Upper lobe of left lung (tissue), 6 donors: Measurements from ENCODE around the gene TBX4. TPM values are rescaled to one million over a fixed set of nuclear protein-coding genes. Genes with fewer than 3 reads are reported as not detected.

Source experiments
- ATAC-seq, 2 donors: fragments of 200-7000 bp; cut with Tn5 transposase; one replicate each; pipeline ENCODE4 v1.9.1; 2022; ENCODE audit warnings: mild to moderate bottlenecking in 2 of 2, moderate library complexity in 2 of 2; ENCODE audit not compliant: low FRiP score in 2 of 2
- DNase-seq, 2 donors: peaks; one replicate each; pipeline ENCODE4 v3.0.0-alpha.2; 2019 to 2020
- H3K27ac ChIP-seq, 4 donors: fragments of 200-600 bp; sonication (generic); one replicate each; pipeline ENCODE4 v1.5.1; 2016 to 2019
- H3K27me3 ChIP-seq, 4 donors: fragments of 200-600 bp; sonication (generic); one replicate each; pipeline ENCODE4 v1.5.1; 2017 to 2019
- H3K36me3 ChIP-seq, 4 donors: fragments of 200-600 bp; sonication (generic); one replicate each; pipeline ENCODE4 v1.5.1; 2016 to 2019
- H3K4me1 ChIP-seq, 4 donors: fragments of 200-600 bp; sonication (generic); one replicate each; pipeline ENCODE4 v1.5.1; 2018 to 2019
- H3K4me3 ChIP-seq, 4 donors: fragments of 200-600 bp; sonication (generic); one replicate each; pipeline ENCODE4 v1.5.1; 2017 to 2019; ENCODE audit warnings: mild to moderate bottlenecking in 2 of 4, moderate library complexity in 1 of 4
- H3K9me3 ChIP-seq, 4 donors: fragments of 200-600 bp; sonication (generic); one replicate each; pipeline ENCODE4 v1.5.1; 2018 to 2019
- CTCF ChIP-seq, 6 experiments: fragments of 450-650 bp in 4 of 6; fragments of 200-600 bp in 2 of 6; sonication (generic) in 2 of 6; IDR thresholded peaks; one replicate each; pipeline ENCODE4 v1.5.1; 2016 to 2019; ENCODE audit warnings: antibody characterized with exemption in 6 of 6
- EP300 ChIP-seq, 4 donors: sonication (generic); formaldehyde crosslinking; IDR thresholded peaks; one replicate each; pipeline ENCODE4 v1.5.1; 2017; ENCODE audit warnings: antibody characterized with exemption in 4 of 4, control low read depth in 2 of 4
- POLR2A ChIP-seq, 4 donors: fragments of 450-650 bp; IDR thresholded peaks; one replicate each; pipeline ENCODE4 v1.5.1; 2016 to 2017; ENCODE audit warnings: antibody characterized with exemption in 4 of 4, mild to moderate bottlenecking in 2 of 4
- POLR2AphosphoS5 ChIP-seq, 2 donors: sonication (generic); formaldehyde crosslinking; IDR thresholded peaks; one replicate each; pipeline ENCODE4 v1.5.1; 2017; ENCODE audit warnings: antibody characterized with exemption in 2 of 2
- WGBS, 2 donors: methylation state at CpG; one replicate each; pipeline ENCODE4 v1.1.5; 2017 to 2018; 5-methylcytosine and 5-hydroxymethylcytosine counted together
- total RNA-seq, 6 donors: library from RNA; depleted of rRNA in 4 of 6; stranded (reverse); fragments of >200 nt in 4 of 6; gene quantifications; one replicate each; pipeline versions ENCODE4 v1.1.0 to v1.2.1, GENCODE V29; 2016 to 2021
- donor health status: DM: no; HTN: no; CAD: no; lungs with moderate emphysema.
- donor health status: DM: no; HTN: yes; CAD: no; lungs with severe emphysema.

TBX4 gene
- total RNA-seq, 6 donors from 2014 or later = 10.2 to 69.1 (median 22.7) TPM

DNA sequence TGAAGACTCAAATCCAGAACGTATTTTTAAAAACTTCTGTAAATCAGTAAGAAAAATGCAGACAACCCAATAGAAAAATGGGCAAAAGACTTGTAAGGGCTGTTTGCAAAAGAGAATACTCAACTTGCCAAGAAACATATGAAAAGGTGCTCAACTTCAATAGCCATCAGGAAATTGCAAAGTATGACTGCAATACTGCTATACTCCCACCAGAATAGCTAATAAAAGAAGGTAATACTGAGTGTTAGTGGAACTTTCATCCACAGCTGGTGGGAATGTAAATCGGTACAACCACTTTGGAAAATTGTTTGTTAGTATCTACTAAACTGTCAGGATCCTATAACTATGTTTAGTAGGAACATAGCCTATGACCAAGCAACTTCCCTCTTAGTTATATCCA is 48.1 kb downstream of the TBX4 start:
- H3K4me3 ChIP-seq = no peak overlapping the region
- DNase-seq = no peak
- WGBS, 2 donors = 93 to 97% methylated on average over 2 of the region's 2 CpGs
- no peak overlapping the region for H3K27ac ChIP-seq
- H3K27me3 ChIP-seq = no peaks in the 10 kb centered on the region
- H3K4me1 ChIP-seq = no peaks in the 10 kb centered on the region
- TF ChIP-seq POLR2AphosphoS5 (IDR thresholded peaks at IDR 0.05) (no peak), EP300 (IDR thresholded peaks at IDR 0.05) (no peak), POLR2A (IDR thresholded peaks at IDR 0.05) (no peak), CTCF (IDR thresholded peaks at IDR 0.05) (no peak)
- no peak for ATAC-seq
- no peaks in the 10 kb centered on the region for H3K9me3 ChIP-seq
- H3K36me3 ChIP-seq = no peaks in the 10 kb centered on the region

DNA sequence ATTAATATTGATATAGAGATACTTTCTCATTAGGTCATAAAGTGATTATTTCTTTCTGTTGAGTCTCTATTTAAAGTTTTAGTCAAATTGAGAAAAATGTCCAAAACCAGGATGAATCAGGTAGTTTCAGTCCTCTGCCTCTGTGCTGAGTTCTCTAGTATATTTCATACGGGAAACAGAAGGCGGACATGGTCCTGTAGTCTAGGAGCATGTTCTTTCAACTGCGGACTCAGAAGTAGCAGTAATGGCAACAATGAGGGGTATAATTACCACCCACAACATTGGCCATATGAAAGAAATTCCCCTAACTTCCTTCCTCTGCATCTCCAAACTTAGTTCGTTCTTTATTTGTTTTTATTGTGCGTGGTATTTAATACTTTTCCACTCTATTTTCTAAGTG is 50.1 kb downstream of the TBX4 start:
- no peak for ATAC-seq
- DNase-seq = no peak
- TF ChIP-seq CTCF (IDR thresholded peaks at IDR 0.05) (no peak), POLR2AphosphoS5 (IDR thresholded peaks at IDR 0.05) (no peak), POLR2A (IDR thresholded peaks at IDR 0.05) (no peak), EP300 (IDR thresholded peaks at IDR 0.05) (no peak)
- Histone ChIP-seq H3K27me3 (no peaks in the 10 kb centered on the region), H3K27ac (no peak overlapping the region), H3K4me3 (no peak overlapping the region), H3K4me1 (no peaks in the 10 kb centered on the region), H3K9me3 (no peaks in the 10 kb centered on the region), H3K36me3 (no peaks in the 10 kb centered on the region)
- 86 to 94% methylated on average over 5 of the region's 5 CpGs for WGBS, 2 donors

DNA sequence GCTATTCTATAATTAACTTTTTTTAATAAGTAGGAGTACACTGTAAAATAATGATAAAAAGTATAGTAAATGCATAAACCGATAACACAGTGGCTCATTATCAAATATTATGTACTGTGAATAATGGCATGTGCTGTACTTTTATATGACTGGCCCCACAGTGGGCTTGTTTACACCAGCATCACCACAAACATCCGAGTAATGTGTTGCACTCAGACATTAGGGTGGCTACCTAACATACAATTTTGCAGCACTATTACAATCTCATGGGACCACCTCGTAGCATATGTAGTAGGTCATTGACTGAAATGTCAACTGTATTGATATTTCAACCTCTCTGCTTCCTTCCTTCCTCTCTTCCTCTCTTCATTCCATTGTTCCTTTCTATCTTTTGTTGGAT is 51.7 kb downstream of the TBX4 start:
- Histone ChIP-seq H3K27ac (no peak overlapping the region), H3K4me3 (no peak overlapping the region), H3K36me3 (no peaks in the 10 kb centered on the region), H3K27me3 (no peaks in the 10 kb centered on the region), H3K9me3 (no peaks in the 10 kb centered on the region), H3K4me1 (no peaks in the 10 kb centered on the region)
- TF ChIP-seq POLR2AphosphoS5 (IDR thresholded peaks at IDR 0.05) (no peak), POLR2A (IDR thresholded peaks at IDR 0.05) (no peak), CTCF (IDR thresholded peaks at IDR 0.05) (no peak), EP300 (IDR thresholded peaks at IDR 0.05) (no peak)
- 43 to 74% methylated on average over 3 of the region's 3 CpGs for WGBS, 2 donors
- no peak for ATAC-seq
- no peak for DNase-seq

DNA sequence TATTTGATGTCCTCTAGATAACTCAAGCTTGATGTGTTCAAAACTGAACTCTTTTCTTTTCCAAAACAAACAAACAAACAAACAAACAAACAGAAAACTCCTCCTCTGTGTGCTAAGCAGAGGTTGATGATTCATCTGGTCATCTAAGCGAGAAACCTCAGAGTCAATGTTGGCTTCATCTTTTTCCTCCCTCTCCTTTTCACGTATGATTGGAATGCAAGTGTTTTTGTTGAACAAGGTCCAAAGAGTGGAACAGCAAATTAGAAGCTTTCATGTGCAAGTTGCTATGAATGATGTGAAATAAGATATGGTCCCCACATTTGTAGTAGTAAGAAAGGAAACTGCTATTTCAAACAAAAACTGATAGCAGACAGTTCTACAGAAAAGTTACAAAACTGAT is 52.5 kb downstream of the TBX4 start:
- Histone ChIP-seq H3K36me3 (no peaks in the 10 kb centered on the region), H3K27me3 (no peaks in the 10 kb centered on the region), H3K4me1 (no peaks in the 10 kb centered on the region), H3K27ac (no peak overlapping the region), H3K4me3 (no peak overlapping the region), H3K9me3 (no peaks in the 10 kb centered on the region)
- TF ChIP-seq POLR2AphosphoS5 (IDR thresholded peaks at IDR 0.05) (no peak), CTCF (IDR thresholded peaks at IDR 0.05) (no peak), EP300 (IDR thresholded peaks at IDR 0.05) (no peak), POLR2A (IDR thresholded peaks at IDR 0.05) (no peak)
- 46 to 53% methylated on average over 2 of the region's 2 CpGs for WGBS, 2 donors
- no peak for ATAC-seq
- DNase-seq = no peak

DNA sequence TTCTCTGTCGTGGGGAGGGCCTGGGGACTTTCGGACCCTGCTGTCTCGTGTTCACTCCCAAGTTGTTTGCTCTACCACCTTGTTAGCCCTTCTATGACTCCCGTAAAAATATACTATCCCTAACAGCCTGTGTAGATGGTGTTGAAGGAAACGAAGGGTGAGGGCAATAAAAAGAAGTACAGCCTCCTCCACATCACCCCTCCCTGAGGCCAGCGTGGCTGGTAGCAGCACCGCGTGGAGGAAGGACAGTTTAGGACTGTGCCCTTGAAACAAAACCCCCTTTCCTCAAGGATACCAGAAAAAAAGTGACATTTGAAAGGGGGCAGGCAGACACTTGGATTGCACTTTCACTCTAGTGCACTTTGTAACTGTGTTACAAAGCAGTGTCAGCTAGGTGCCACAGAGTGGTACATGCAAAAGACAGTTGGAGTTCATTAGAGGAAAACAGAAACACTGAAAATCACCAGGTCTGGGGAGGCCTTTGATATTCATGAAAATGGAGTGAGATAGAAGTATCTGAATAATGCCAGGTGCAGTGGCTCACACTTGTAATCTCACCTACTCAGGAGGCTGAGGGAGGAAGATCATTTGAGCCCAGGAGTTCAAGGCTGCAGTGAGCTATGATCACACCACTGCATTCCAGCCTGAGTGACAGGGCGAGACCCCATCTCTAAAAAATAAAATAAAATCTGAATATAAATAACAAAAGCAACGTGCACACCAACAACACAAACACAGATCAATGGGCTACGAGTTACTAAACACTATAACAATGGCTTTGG is 53.8 kb downstream of the TBX4 start:
- DNase-seq = no peak
- ATAC-seq = no peak
- no peak for TF ChIP-seq POLR2AphosphoS5 (IDR thresholded peaks at IDR 0.05)
- TF ChIP-seq CTCF (IDR thresholded peaks at IDR 0.05) = no peak
- TF ChIP-seq POLR2A (IDR thresholded peaks at IDR 0.05) = no peak
- no peak for TF ChIP-seq EP300 (IDR thresholded peaks at IDR 0.05)
- 69 to 70% methylated on average over 11 of the region's 11 CpGs for WGBS, 2 donors
- no peak overlapping the region for H3K27ac ChIP-seq
- H3K36me3 ChIP-seq = no peaks in the 10 kb centered on the region
- no peak overlapping the region for H3K4me3 ChIP-seq
- H3K9me3 ChIP-seq = no peaks in the 10 kb centered on the region
- no peaks in the 10 kb centered on the region for H3K4me1 ChIP-seq
- no peaks in the 10 kb centered on the region for H3K27me3 ChIP-seq
